ENCODE measurements around the gene MBD4. TPM values are rescaled to one million over a fixed set of nuclear protein-coding genes. Genes with fewer than 3 reads are reported as not detected.

The MBD4 gene
- total and polyA plus RNA-seq, 2 donors (not counting 1 experiment from before 2014, with no cell fraction given) = 95.7 to 140 TPM

GRCh38 chr3:129434140-129434539 lies 5.6 kb downstream of the MBD4 start:
- ChIA-PET CTCF (interaction anchor here (3.5 kb wide), 1 partner anchor 51 kb away, joined by 14 read pairs; no protein-coding TSS in a partner anchor), POLR2A (no interaction called here)
- Mint-ChIP-seq H3K4me3 (peak overlapping the region; percentile 69), H3K4me1 (peaks cover 72% of the 10 kb centered on the region), H3K27me3 (no peaks in the 10 kb centered on the region), H3K27ac (peak overlapping the region; percentile 80), H3K9me3 (ENCODE audit: insufficient read depth) (no peaks in the 10 kb centered on the region)
- WGBS (ENCODE audit: insufficient coverage) = no CpG with 5 or more reads among the region's 1 CpG
- ATAC-seq (ENCODE audit: low read depth) (no peak), DNase-seq (no peak)
- peak overlapping the region; percentile 7 to 88 for H3K27ac ChIP-seq (ENCODE audit: low read length in 2 of 2)
- no peaks in the 10 kb centered on the region for H3K9me3 ChIP-seq (ENCODE audit: control extremely low read depth in 1 of 3, control insufficient read depth in 2 of 3, insufficient read depth in 1 of 3, low read length in 2 of 3)
- H3K27me3 ChIP-seq (replicated peaks in 1 of 4; ENCODE audit: control extremely low read depth in 1 of 4, control insufficient read depth in 3 of 4, insufficient read depth in 4 of 4, low read length in 3 of 4) = no peaks in the 10 kb centered on the region
- intact Hi-C loops (cut with micrococcal nuclease) = no loop called here
- peak overlapping the region; percentile 53 for H3K9ac ChIP-seq (ENCODE audit: low read length)
- peaks cover 64 to 67% of the 10 kb centered on the region in 2 donors for H3K4me1 ChIP-seq (ENCODE audit: control insufficient read depth in 2 of 2, insufficient read depth in 2 of 2, low read length in 2 of 2)
- peak overlapping the region in 2 of 5 experiments; percentile 22 to 66 for H3K4me3 ChIP-seq (ENCODE audit: control extremely low read depth in 1 of 5, extremely low read depth in 1 of 5, insufficient read depth in 1 of 5, low read depth in 2 of 5, low read length in 4 of 5)
- H4K20me1 ChIP-seq (ENCODE audit: control insufficient read depth, insufficient read depth, low read length, poor library complexity, severe bottlenecking) = no peaks in the 10 kb centered on the region
- peaks cover 25 to 71% of the 10 kb centered on the region in 2 experiments for H3K36me3 ChIP-seq (replicated peaks in 1 of 2; ENCODE audit: control extremely low read depth in 1 of 2, control insufficient read depth in 1 of 2, extremely low read depth in 1 of 2, insufficient read depth in 2 of 2, low read length in 1 of 2)
- no peak overlapping the region for H2AFZ ChIP-seq (ENCODE audit: insufficient read depth, low read depth, low read length, poor library complexity, severe bottlenecking)
- H3K4me2 ChIP-seq (replicated peaks; ENCODE audit: low read depth, low read length, poor library complexity, severe bottlenecking) = peak overlapping the region; percentile 84
- TF ChIP-seq EZH2 (IDR thresholded peaks at IDR 0.05; ENCODE audit: borderline replicate concordance, insufficient read depth, low read depth, low read length, poor library complexity, severe bottlenecking) (no peak), CTCF (IDR thresholded peaks at IDR 0.05) (no peak)
- peaks cover 73% of the 10 kb centered on the region for H3K79me2 ChIP-seq (ENCODE audit: control insufficient read depth, insufficient read depth, low read length)

GRCh38 chr3:129433565-129433964 lies 6.2 kb downstream of the MBD4 start:
- DNase-seq = no peak
- H3K4me3 ChIP-seq (ENCODE audit: control extremely low read depth in 1 of 5, extremely low read depth in 1 of 5, insufficient read depth in 1 of 5, low read depth in 2 of 5, low read length in 4 of 5) = no peak overlapping the region
- H3K27ac ChIP-seq (ENCODE audit: low read length in 2 of 2) = peak overlapping the region; percentile 9 to 88
- no peaks in the 10 kb centered on the region for H3K27me3 Mint-ChIP-seq
- no peaks in the 10 kb centered on the region for H3K9me3 ChIP-seq (ENCODE audit: control extremely low read depth in 1 of 3, control insufficient read depth in 2 of 3, insufficient read depth in 1 of 3, low read length in 2 of 3)
- peaks cover 67% of the 10 kb centered on the region for H3K79me2 ChIP-seq (ENCODE audit: control insufficient read depth, insufficient read depth, low read length)
- peaks cover 68 to 71% of the 10 kb centered on the region in 2 donors for H3K4me1 ChIP-seq (ENCODE audit: control insufficient read depth in 2 of 2, insufficient read depth in 2 of 2, low read length in 2 of 2)
- H3K4me2 ChIP-seq (replicated peaks; ENCODE audit: low read depth, low read length, poor library complexity, severe bottlenecking) = peak overlapping the region; percentile 84
- H3K4me1 Mint-ChIP-seq = peaks cover 76% of the 10 kb centered on the region
- TF ChIP-seq EZH2 (IDR thresholded peaks at IDR 0.05; ENCODE audit: borderline replicate concordance, insufficient read depth, low read depth, low read length, poor library complexity, severe bottlenecking) = no peak
- no peak for TF ChIP-seq CTCF (IDR thresholded peaks at IDR 0.05)
- no peak overlapping the region for H2AFZ ChIP-seq (ENCODE audit: insufficient read depth, low read depth, low read length, poor library complexity, severe bottlenecking)
- peak overlapping the region; percentile 80 for H3K27ac Mint-ChIP-seq
- H3K9me3 Mint-ChIP-seq (ENCODE audit: insufficient read depth) = no peaks in the 10 kb centered on the region
- POLR2A ChIA-PET = no interaction called here
- no peaks in the 10 kb centered on the region for H3K27me3 ChIP-seq (replicated peaks in 1 of 4; ENCODE audit: control extremely low read depth in 1 of 4, control insufficient read depth in 3 of 4, insufficient read depth in 4 of 4, low read length in 3 of 4)
- intact Hi-C loops (cut with micrococcal nuclease) = no loop called here
- CTCF ChIA-PET = interaction anchor here (3.5 kb wide), 1 partner anchor 50 kb away, joined by 14 read pairs; no protein-coding TSS in a partner anchor
- ATAC-seq (ENCODE audit: low read depth) = no peak
- WGBS (ENCODE audit: insufficient coverage) = 100% methylated on average over 4 of the region's 5 CpGs
- H3K9ac ChIP-seq (ENCODE audit: low read length) = peak overlapping the region; percentile 53
- H3K4me3 Mint-ChIP-seq = peak overlapping the region; percentile 69
- H4K20me1 ChIP-seq (ENCODE audit: control insufficient read depth, insufficient read depth, low read length, poor library complexity, severe bottlenecking) = no peaks in the 10 kb centered on the region
- H3K36me3 ChIP-seq (replicated peaks in 1 of 2; ENCODE audit: control extremely low read depth in 1 of 2, control insufficient read depth in 1 of 2, extremely low read depth in 1 of 2, insufficient read depth in 2 of 2, low read length in 1 of 2) = peaks cover 25 to 71% of the 10 kb centered on the region in 2 experiments
